Keratinocyte (primary cell): ENCODE results near the gene SPDYC. TPM values are rescaled to one million over a fixed set of nuclear protein-coding genes. Genes with fewer than 3 reads are reported as not detected.

ENCODE experiments used
- DNase-seq: peaks from one replicate; pipeline ENCODE4 v3.0.0-alpha.2; 2011; ENCODE audit warnings: low read depth, missing footprints, low spot score
- FAIRE-seq: peaks from 2 replicates; lab custom pipeline; 2011; peaks lifted over from hg19 to GRCh38; lab: Jason Lieb, UNC
- H2AFZ ChIP-seq: 2 replicates; pipeline ENCODE4 v1.6.0; 2012; ENCODE audit warnings: low read length, control low read depth, inconsistent platforms; ENCODE audit not compliant: control insufficient read depth
- H3K27ac ChIP-seq: 2 replicates; pipeline ENCODE4 v1.5.1; 2011; ENCODE audit warnings: low read length; ENCODE audit not compliant: control insufficient read depth, insufficient read depth
- H3K27me3 ChIP-seq: 3 replicates; pipeline ENCODE4 v1.6.0; 2011; ENCODE audit warnings: low read length; ENCODE audit not compliant: control insufficient read depth, insufficient read depth; ENCODE audit errors: extremely low read depth
- H3K36me3 ChIP-seq, 2 experiments: 2 replicates in 1 of 2; 3 replicates in 1 of 2; pipeline ENCODE4 v1.5.1; 2011; ENCODE audit warnings: low read length in 2 of 2, mild to moderate bottlenecking in 1 of 2; ENCODE audit not compliant: control insufficient read depth in 2 of 2, insufficient read depth in 2 of 2; ENCODE audit errors: extremely low read depth in 1 of 2
- H3K4me1 ChIP-seq: 3 replicates; pipeline ENCODE4 v1.5.1; 2011; ENCODE audit warnings: low read length; ENCODE audit not compliant: control insufficient read depth, insufficient read depth; ENCODE audit errors: extremely low read depth
- H3K4me2 ChIP-seq: 3 replicates; pipeline ENCODE4 v1.6.0; 2011; ENCODE audit warnings: low read depth, low read length; ENCODE audit not compliant: control insufficient read depth, insufficient read depth; ENCODE audit errors: extremely low read depth
- H3K4me3 ChIP-seq, 3 experiments: fragments of 200-600 bp in 1 of 3; sonication (generic) in 1 of 3; 2 replicates in 2 of 3; 3 replicates in 1 of 3; pipeline ENCODE4 v1.5.1; 2011 to 2016; ENCODE audit warnings: low read length in 3 of 3, mild to moderate bottlenecking in 3 of 3, control low read depth in 2 of 3, inconsistent platforms in 1 of 3, low read depth in 1 of 3, mixed read lengths in 1 of 3, mixed run types in 1 of 3, moderate library complexity in 1 of 3; ENCODE audit not compliant: control insufficient read depth in 2 of 3, insufficient read depth in 2 of 3; ENCODE audit errors: extremely low read depth in 1 of 3
- H3K79me2 ChIP-seq: 2 replicates; pipeline ENCODE4 v1.6.0; 2012; ENCODE audit warnings: low read length; ENCODE audit not compliant: control insufficient read depth, insufficient read depth
- H3K9ac ChIP-seq: 3 replicates; pipeline ENCODE4 v1.6.0; 2011; ENCODE audit warnings: low read length; ENCODE audit not compliant: control insufficient read depth, insufficient read depth; ENCODE audit errors: extremely low read depth
- H3K9me1 ChIP-seq: 3 replicates; pipeline ENCODE4 v1.6.0; 2011; ENCODE audit warnings: low read length; ENCODE audit not compliant: control insufficient read depth, insufficient read depth; ENCODE audit errors: extremely low read depth
- H3K9me3 ChIP-seq: 2 replicates; pipeline ENCODE4 v1.5.1; 2012; ENCODE audit warnings: low read depth, low read length; ENCODE audit not compliant: control insufficient read depth
- H4K20me1 ChIP-seq: 3 replicates; pipeline ENCODE4 v1.6.0; 2011; ENCODE audit warnings: low read length; ENCODE audit not compliant: control insufficient read depth, insufficient read depth; ENCODE audit errors: extremely low read depth
- CTCF ChIP-seq, 3 experiments: IDR thresholded peaks in 1 of 3; conservative IDR thresholded peaks in 1 of 3; optimal IDR thresholded peaks in 1 of 3; 2 replicates in 2 of 3; 3 replicates in 1 of 3; pipeline versions ENCODE3 to v1.5.1; 2011; ENCODE audit warnings: low read length in 3 of 3, mild to moderate bottlenecking in 3 of 3, moderate library complexity in 2 of 3, control low read depth in 1 of 3, inconsistent platforms in 1 of 3; ENCODE audit not compliant: insufficient read depth in 2 of 3; ENCODE audit errors: extremely low read depth in 1 of 3
- EZH2 ChIP-seq: IDR thresholded peaks from one replicate; pipeline ENCODE4 v1.6.1; 2012; ENCODE audit warnings: inconsistent platforms, mild to moderate bottlenecking, low read length, moderate library complexity
- dilution Hi-C: fragments of 300-500 bp; cut with MboI; formaldehyde crosslinking; loops from one replicate; pipeline ENCODE4 v1.7.0; 2020; ENCODE audit warnings: low sequenced_read_pairs; ENCODE audit not compliant: extremely low pct_ligation_motif_present
- polyA plus RNA-seq, 5 experiments: library from polyadenylated mRNA; depleted of rRNA in 3 of 5; stranded (reverse) in 3 of 5; stranded (forward) in 1 of 5; unstranded in 1 of 5; fragments of >200 nt; gene quantifications; 1 replicate in 1 of 5; 2 replicates in 3 of 5; 3 replicates in 1 of 5; pipeline versions ENCODE4 v1.2.1 to v1.2.3, GENCODE V29; 2011 to 2012; ENCODE audit warnings: missing spikeins in 2 of 5, low read depth in 1 of 5, low replicate concordance in 1 of 5

SPDYC gene
- polyA plus RNA-seq, 1 donor (not counting 4 experiments of a cell fraction or from before 2014, with no cell fraction given) = not detected

- Histone ChIP-seq H3K79me2 (no peaks in the 10 kb centered on the region), H3K27ac (no peak overlapping the region), H3K27me3 (no peaks in the 10 kb centered on the region), H3K4me2 (no peak overlapping the region), H3K36me3 (peaks cover 38 to 42% of the 10 kb centered on the region in 2 experiments), H3K9me3 (no peaks in the 10 kb centered on the region), H3K9ac (no peak overlapping the region), H3K4me3 (no peak overlapping the region), H3K9me1 (no peaks in the 10 kb centered on the region), H4K20me1 (no peaks in the 10 kb centered on the region), H2AFZ (no peak overlapping the region), H3K4me1 (no peaks in the 10 kb centered on the region)
- TF ChIP-seq CTCF (optimal IDR thresholded peaks at IDR 0.05 in 1 of 3, IDR thresholded peaks at IDR 0.05 in 1 of 3, conservative IDR thresholded peaks at IDR 0.05 in 1 of 3; ENCODE audit: extremely low read depth in 1 of 3, insufficient read depth in 2 of 3, low read length in 3 of 3) = no peak
- no peak for TF ChIP-seq EZH2
- no peak for DNase-seq
- no peak for FAIRE-seq
- dilution Hi-C loops = no loop called here
These were observed 42.3 kb downstream of the SPDYC start for GRCh38 chr11:65212226-65212801.

- Histone ChIP-seq H3K79me2 (no peaks in the 10 kb centered on the region), H3K27ac (no peak overlapping the region), H3K4me2 (no peak overlapping the region), H3K9me3 (no peaks in the 10 kb centered on the region), H4K20me1 (no peaks in the 10 kb centered on the region), H3K36me3 (peaks cover 29 to 37% of the 10 kb centered on the region in 2 experiments), H3K4me3 (no peak overlapping the region), H3K9ac (no peak overlapping the region), H3K9me1 (no peaks in the 10 kb centered on the region), H3K4me1 (no peaks in the 10 kb centered on the region), H3K27me3 (no peaks in the 10 kb centered on the region), H2AFZ (no peak overlapping the region)
- TF ChIP-seq EZH2 = no peak
- no peak for TF ChIP-seq CTCF (optimal IDR thresholded peaks at IDR 0.05 in 1 of 3, IDR thresholded peaks at IDR 0.05 in 1 of 3, conservative IDR thresholded peaks at IDR 0.05 in 1 of 3; ENCODE audit: extremely low read depth in 1 of 3, insufficient read depth in 2 of 3, low read length in 3 of 3)
- no peak for DNase-seq
- no peak for FAIRE-seq
- dilution Hi-C loops = no loop called here
These were observed 43.5 kb downstream of the SPDYC start for GRCh38 chr11:65213322-65214211.
